ACC112 (cell line): ENCODE data around the gene ECM1.

Source experiments
- H2AFZ ChIP-seq: fragments of 200-600 bp; sonication (generic); one replicate; pipeline ENCODE4 v1.6.0; 2017; ENCODE audit warnings: antibody characterized with exemption, low read length; ENCODE audit not compliant: unreplicated experiment
- H3K27ac ChIP-seq: fragments of 200-600 bp; sonication (generic); 2 replicates; pipeline ENCODE4 v1.5.1; 2014; ENCODE audit warnings: low read depth, mild to moderate bottlenecking, antibody characterized with exemption, low read length, moderate library complexity
- H3K27me3 ChIP-seq: fragments of 200-600 bp; sonication (generic); 2 replicates; pipeline ENCODE4 v1.6.1; 2014; ENCODE audit warnings: mild to moderate bottlenecking, antibody characterized with exemption, low read length, moderate library complexity, mixed read lengths; ENCODE audit not compliant: insufficient read depth
- H3K36me3 ChIP-seq: fragments of 200-600 bp; sonication (generic); 2 replicates; pipeline ENCODE4 v1.6.1; 2016; ENCODE audit warnings: mild to moderate bottlenecking, antibody characterized with exemption, low read length, moderate library complexity, mixed read lengths; ENCODE audit not compliant: insufficient read depth
- H3K4me1 ChIP-seq: fragments of 200-600 bp; sonication (generic); one replicate; pipeline ENCODE4 v1.6.1; 2016; ENCODE audit warnings: low read length, mixed read lengths; ENCODE audit not compliant: insufficient read depth, unreplicated experiment, control insufficient read depth
- H3K4me3 ChIP-seq: fragments of 200-600 bp; sonication (generic); 2 replicates; pipeline ENCODE4 v1.5.1; 2014; ENCODE audit warnings: mild to moderate bottlenecking, low read depth, low read length
- H3K79me2 ChIP-seq: fragments of 200-600 bp; sonication (generic); one replicate; pipeline ENCODE4 v1.6.0; 2016; ENCODE audit warnings: low read length; ENCODE audit not compliant: control insufficient read depth, unreplicated experiment, insufficient read depth

The ECM1 gene

DNA sequence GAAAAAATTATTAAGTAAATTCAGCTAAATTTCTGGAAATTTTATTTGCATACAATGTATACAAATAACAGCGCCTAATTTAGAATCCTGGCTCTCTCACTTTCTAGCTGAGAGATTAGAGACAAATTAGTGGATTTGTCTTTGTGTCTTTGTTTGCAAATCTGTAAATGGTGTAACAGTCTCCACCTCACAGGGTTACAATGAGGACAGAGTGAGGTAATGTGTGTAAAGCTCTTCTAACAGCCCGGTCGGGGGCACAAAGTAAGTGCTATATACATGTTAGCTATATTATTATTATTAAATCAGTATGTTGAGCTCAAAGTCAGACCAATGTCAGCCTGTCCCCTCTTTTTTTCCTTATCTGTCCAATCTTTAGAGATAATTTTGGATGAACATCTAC is 36.3 kb downstream of the ECM1 start:
- Histone ChIP-seq H3K27me3 (no peaks in the 10 kb centered on the region), H3K79me2 (no peaks in the 10 kb centered on the region), H3K4me3 (no peak overlapping the region), H3K27ac (no peak overlapping the region), H3K4me1 (peaks cover 9% of the 10 kb centered on the region), H2AFZ (no peak overlapping the region), H3K36me3 (no peaks in the 10 kb centered on the region)

DNA sequence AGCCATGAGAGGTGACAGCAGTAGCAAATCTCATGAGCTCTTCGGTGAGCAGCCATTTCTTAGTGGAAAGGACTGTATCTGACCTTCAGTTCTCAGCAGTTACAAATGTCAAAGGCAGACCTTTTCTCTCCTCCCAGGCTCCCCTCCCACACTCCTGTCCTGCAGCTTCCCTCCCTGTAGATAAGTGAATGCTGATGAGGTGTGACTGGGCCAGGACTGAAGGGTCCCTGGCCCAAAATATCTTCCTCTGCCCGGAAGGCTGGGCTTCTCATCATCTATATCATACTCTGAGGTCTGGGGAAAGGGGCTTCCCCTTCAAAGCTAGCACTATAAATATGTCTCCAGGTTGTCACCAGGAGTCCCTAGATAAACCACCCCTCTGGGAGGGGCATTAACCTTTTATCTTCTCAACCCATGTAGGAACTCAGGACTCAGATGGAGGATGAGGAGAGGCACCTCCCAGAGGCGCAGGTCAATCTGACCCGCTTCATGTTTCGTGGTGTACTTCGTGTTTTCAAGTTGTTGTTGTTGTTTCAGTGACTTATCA is 37.6 kb downstream of the ECM1 start:
- H3K27me3 ChIP-seq: no peaks in the 10 kb centered on the region
- H3K4me3 ChIP-seq: no peak overlapping the region
- H3K4me1 ChIP-seq: peaks cover 17% of the 10 kb centered on the region
- no peak overlapping the region for H3K27ac ChIP-seq
- H3K79me2 ChIP-seq: no peaks in the 10 kb centered on the region
- no peak overlapping the region for H2AFZ ChIP-seq
- H3K36me3 ChIP-seq: no peaks in the 10 kb centered on the region

DNA sequence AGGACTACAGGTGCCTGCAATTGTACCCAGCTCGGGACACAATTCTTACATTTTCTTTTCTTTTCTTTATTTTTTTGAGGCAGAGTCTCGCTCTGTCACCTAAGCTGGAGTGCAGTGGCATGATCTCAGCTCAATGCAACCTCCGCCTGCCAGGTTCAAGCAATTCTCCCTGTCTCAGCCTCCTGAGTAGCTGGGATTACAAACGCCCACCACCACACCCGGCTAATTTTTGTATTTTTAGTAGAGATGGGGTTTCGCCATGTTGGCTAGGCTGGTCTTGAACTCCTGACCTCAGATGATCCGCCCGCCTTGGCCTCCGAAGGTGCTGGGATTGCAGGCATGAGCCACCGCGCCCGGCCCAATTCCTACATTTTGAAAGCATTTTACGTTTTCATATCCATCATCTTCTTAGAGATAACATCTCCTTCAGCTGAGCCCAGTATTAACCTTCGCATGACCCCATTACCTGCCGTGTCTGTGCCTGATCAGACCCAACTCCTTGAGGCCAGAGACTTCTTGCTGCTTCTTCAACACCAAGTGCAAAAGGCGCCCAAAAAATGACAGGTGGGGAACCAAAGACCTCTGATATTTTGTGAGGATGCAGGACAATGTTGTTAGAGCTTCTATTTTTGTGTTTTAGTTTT is 38.5 kb downstream of the ECM1 start:
- H2AFZ ChIP-seq: no peak overlapping the region
- no peaks in the 10 kb centered on the region for H3K36me3 ChIP-seq
- peaks cover 24% of the 10 kb centered on the region for H3K4me1 ChIP-seq
- no peaks in the 10 kb centered on the region for H3K27me3 ChIP-seq
- no peak overlapping the region for H3K4me3 ChIP-seq
- no peaks in the 10 kb centered on the region for H3K79me2 ChIP-seq
- no peak overlapping the region for H3K27ac ChIP-seq

DNA sequence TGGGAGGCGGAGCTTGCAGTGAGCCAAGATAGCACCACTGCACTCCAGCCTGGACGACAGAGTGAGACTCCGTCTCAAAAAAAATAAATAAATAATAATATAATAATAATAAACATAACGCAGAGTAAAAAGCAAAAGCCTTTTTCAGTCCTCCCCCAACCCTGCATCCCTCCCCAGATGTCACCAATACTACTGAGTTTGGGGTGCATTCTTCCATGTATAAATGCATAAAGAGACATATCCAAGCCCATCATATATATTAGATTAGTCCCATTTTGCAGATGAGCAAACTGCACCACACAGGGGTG is 40.4 kb downstream of the ECM1 start:
- Histone ChIP-seq H2AFZ (no peak overlapping the region), H3K36me3 (no peaks in the 10 kb centered on the region), H3K27me3 (no peaks in the 10 kb centered on the region), H3K79me2 (no peaks in the 10 kb centered on the region), H3K4me3 (peak overlapping the region; percentile 77), H3K27ac (peak overlapping the region; percentile 21; the same call in 1 of the 2 replicates), H3K4me1 (peaks cover 41% of the 10 kb centered on the region)

DNA sequence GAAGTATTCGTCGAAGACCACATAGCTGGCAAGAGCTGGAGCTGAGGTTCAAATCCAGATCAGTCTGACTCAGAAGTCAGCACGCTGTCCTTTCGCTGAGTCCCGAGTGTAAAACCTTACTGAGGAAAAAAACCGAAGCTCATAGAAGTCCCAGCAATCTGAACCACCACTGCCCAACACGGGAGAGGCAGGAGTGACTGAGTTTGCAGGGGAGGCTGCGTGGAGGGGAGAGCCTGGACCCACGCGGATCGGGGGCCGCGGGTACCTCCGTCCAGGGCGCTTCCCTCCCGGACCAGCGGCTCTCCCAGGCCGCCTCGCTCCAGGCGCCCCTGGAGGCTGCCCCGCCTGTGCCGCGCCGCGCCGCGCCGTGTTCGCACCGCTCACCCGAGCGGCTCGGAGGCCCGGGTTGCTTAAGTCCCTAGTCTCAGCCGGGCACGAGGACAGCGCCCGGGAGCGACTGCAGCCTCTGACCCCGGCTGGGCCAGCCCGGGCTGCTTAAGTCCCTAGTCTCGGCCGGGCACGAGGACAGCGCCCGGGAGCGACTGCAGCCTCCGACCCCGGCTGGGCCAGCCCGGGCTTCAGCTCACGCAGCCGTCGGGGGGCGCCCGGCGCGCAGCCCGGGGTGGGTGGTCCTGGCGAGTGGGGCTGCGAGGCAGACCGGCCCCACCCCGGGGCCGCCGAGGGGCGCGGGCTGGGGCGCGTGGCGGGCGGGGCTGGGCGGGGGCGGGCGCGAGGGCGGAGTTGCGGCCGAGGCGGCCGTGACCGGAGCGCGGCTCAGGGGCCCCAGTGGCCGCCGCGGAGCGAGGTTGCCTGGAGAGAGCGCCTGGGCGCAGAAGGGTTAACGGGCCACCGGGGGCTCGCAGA is 41.0 kb downstream of the ECM1 start, which contains the start of gene ADAMTSL4:
Gene ADAMTSL4, plus strand, starts transcription at position 777 of the 864 bp plus-strand sequence. CDS start 2,881 bp downstream, outside the sequence.
- peaks cover 37% of the 10 kb centered on the region for H3K4me1 ChIP-seq
- H3K27ac ChIP-seq: peak within 1 kb of the TSS; percentile 21; the same call in 1 of the 2 replicates
- H3K36me3 ChIP-seq: no peaks in the 10 kb centered on the region
- peak within 1 kb of the TSS; percentile 79 for H3K4me3 ChIP-seq
- no peak within 1 kb of the TSS for H2AFZ ChIP-seq
- no peaks in the 10 kb centered on the region for H3K27me3 ChIP-seq
- H3K79me2 ChIP-seq: no peaks in the 10 kb centered on the region

DNA sequence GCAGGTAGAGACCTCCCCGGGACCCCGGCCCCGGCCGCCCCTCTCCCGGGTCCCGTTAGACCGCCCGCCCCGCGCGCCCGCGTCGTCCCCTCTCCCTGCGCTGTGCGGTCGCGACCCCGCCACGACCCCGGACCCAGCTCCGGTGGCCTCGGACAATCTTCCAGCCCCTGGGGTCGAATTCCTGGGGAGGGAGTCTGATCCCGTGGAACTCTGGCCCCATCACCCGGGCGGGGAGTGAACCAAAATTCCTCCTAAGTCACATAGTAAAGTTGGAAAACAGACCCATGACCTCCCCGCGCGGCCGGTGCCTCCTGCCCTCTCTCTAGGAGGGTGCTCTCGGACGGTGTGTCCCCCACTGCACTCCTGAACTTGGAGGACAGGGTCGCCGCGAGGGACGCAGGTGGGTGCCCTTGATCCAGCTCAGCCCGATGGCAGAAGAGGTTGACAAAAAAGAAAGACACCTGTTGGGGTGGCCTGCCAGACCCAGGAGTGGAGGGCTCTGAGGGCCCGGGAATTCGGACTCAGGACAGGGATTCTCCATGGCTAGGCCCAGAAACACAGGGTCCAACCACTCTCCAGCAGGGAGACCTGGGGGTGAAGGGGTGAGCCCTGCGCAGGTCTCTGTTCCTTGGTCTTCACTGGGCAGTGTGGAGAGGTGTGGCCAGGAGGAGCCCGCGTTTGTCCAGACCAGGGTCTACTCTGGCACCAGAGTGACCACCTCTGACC is 41.8 kb downstream of the ECM1 start:
- Histone ChIP-seq H3K27ac (no peak overlapping the region), H3K36me3 (no peaks in the 10 kb centered on the region), H3K4me1 (peaks cover 33% of the 10 kb centered on the region), H3K27me3 (no peaks in the 10 kb centered on the region), H3K79me2 (no peaks in the 10 kb centered on the region), H3K4me3 (peak overlapping the region; percentile 79), H2AFZ (no peak overlapping the region)

DNA sequence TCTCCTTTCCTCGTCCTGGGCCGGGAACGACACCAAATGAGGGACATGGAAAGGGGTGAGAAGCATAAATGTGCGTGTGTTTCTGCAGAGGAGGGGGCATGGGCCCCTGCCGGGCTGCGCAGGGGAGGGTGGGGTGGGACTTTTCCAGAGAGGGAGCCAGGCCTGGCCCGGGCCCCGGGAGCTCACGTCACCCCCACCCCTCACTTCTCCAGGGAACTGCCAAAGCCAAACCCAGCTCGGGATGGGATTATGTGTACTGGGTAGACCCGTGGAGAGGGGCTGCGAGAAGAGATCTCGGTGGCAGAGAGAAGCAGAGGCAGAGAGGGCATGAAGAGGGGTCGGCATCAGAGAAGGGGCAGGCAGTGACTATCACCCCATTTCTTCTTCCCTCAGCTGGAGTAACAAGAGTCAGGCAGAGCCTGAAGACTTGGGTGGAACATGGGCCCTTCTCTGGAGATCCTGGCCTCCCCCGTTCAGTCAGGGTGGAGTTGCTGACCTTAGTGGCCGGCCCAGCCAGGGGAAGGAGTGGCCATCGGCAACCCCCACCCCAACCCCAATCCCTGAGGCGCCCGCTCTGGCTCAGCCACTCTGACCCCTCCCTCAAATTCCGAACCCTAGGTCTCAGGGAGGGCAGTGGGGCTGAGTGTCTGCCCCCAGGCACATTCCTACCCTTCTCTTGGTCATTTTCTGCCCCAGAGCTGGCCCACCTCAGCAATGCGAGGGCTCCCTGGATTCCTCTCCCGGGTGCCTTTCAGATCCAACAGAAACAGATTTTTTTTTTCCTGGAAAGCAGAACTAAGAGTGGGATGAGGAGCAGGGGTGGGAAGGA is 42.5 kb downstream of the ECM1 start:
- Histone ChIP-seq H2AFZ (no peak overlapping the region), H3K4me3 (peak overlapping the region; percentile 79), H3K79me2 (no peaks in the 10 kb centered on the region), H3K27me3 (no peaks in the 10 kb centered on the region), H3K4me1 (peaks cover 33% of the 10 kb centered on the region), H3K36me3 (no peaks in the 10 kb centered on the region), H3K27ac (peak overlapping the region; percentile 63)

DNA sequence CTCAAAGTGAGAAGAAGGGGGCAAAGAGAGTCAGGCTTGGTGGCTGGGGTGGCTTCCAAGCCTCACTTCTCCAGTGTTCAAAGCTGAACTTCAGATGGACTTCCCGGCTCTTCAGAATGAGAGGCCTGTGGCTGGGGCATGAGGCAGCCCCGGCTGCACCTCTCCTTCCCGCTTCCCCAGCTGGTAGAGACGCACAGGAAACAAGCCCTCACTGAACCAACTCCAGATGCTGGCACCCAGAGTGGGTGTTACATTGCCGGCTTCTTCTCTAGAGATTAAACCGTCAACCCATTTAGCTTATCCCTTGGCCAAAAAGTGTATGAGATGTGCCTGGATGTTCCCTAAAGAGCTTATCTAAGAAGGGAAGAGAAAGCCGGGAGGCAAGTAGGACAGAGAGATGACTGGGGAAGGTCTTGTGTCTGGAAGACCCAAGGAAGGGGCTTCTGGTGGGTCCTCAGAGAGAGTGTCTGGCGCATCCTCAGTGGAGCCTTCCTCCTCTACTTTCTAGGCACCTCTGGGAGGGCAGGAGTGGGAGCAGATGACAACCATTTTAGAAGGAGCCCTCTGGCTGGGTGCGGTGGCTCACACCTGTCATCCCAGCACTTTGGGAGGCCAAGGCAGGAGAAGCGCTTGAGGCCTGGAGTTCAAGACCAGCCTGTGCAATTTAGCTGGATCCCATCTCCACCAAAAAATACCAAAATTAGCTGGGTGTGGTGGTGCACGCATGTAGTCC is 43.3 kb downstream of the ECM1 start:
- Histone ChIP-seq H3K79me2 (no peaks in the 10 kb centered on the region), H3K4me1 (peaks cover 33% of the 10 kb centered on the region), H3K4me3 (no peak overlapping the region), H3K27me3 (no peaks in the 10 kb centered on the region), H2AFZ (no peak overlapping the region), H3K36me3 (peaks cover 3% of the 10 kb centered on the region; the same call in 1 of the 2 replicates), H3K27ac (peak overlapping the region; percentile 63)

DNA sequence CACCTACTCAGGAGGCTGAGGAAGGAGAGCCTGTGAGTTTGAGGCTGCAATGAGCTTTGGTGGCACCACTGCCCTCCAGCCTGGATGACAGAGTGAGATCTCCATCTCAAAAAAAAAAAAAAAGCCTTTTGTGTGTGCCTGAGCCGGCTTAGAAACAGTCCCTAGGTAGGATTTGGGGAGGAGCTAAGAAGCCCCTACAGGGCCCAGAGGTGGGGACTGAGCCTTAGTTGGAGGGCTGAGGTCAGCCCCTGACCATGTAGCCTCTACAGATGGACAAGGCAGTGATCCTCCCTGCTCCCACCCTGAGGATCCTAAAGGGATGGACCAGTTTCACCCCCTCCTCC is 43.8 kb downstream of the ECM1 start:
- peaks cover 33% of the 10 kb centered on the region for H3K4me1 ChIP-seq
- no peaks in the 10 kb centered on the region for H3K27me3 ChIP-seq
- H3K27ac ChIP-seq: peak overlapping the region; percentile 63
- peaks cover 3% of the 10 kb centered on the region; the same call in 1 of the 2 replicates for H3K36me3 ChIP-seq
- no peak overlapping the region for H3K4me3 ChIP-seq
- no peak overlapping the region for H2AFZ ChIP-seq
- H3K79me2 ChIP-seq: no peaks in the 10 kb centered on the region
